Left lung (tissue), 10 donors: ENCODE measurements around the gene WDR18. TPM values are rescaled to one million over a fixed set of nuclear protein-coding genes. Genes with fewer than 3 reads are reported as not detected.

Experiments
- ATAC-seq: fragments of 200-7000 bp; cut with Tn5 transposase; one replicate; pipeline ENCODE4 v1.9.1; 2020; ENCODE audit warnings: moderate library complexity
- DNase-seq, 4 donors: peaks; one replicate each; pipeline ENCODE4 v3.0.0-alpha.2; 2013 to 2020
- H3K27ac ChIP-seq, 2 donors: fragments of 200-600 bp; sonication (generic) in 1 of 2; one replicate each; pipeline versions ENCODE4 v1.5.0 to v1.8.0; 2020 to 2021
- H3K27me3 ChIP-seq, 2 donors: fragments of 200-600 bp; sonication (generic) in 1 of 2; one replicate each; pipeline versions ENCODE4 v1.5.0 to v1.8.0; 2020 to 2021
- H3K36me3 ChIP-seq, 2 donors: fragments of 200-600 bp; sonication (generic) in 1 of 2; one replicate each; pipeline versions ENCODE4 v1.5.0 to v1.8.0; 2020 to 2021
- H3K4me1 ChIP-seq, 2 donors: fragments of 200-600 bp; one replicate each; pipeline ENCODE4 v1.8.0; 2021
- H3K4me3 ChIP-seq, 2 donors: fragments of 200-600 bp; sonication (generic) in 1 of 2; one replicate each; pipeline versions ENCODE4 v1.5.0 to v1.8.0; 2020 to 2021; ENCODE audit warnings: mild to moderate bottlenecking in 1 of 2
- H3K9me3 ChIP-seq, 2 donors: fragments of 200-600 bp; sonication (generic) in 1 of 2; one replicate each; pipeline versions ENCODE4 v1.5.0 to v1.8.0; 2020 to 2021
- intact Hi-C, 2 donors: fragments of 100-400 bp; cut with DNase I; formaldehyde crosslinking; loops; one replicate each; pipeline versions ENCODE4 v1.11.2 to v1.14.2; 2022
- polyA plus RNA-seq, 6 donors: library from polyadenylated mRNA; unstranded; fragments of 120-200 nt; gene quantifications; one replicate each; pipeline ENCODE4 v1.2.1, GENCODE V29; 2013; ENCODE audit not compliant: insufficient read length in 6 of 6
- total RNA-seq, 2 donors: library from RNA; stranded (reverse); fragmentation: NEBNext Ultra II Directional; extraction: Animal tissue kit (Norgen Biotek cat#: 25700); gene quantifications; one replicate each; pipeline ENCODE4 v1.2.1, GENCODE V29; 2021
- TF ChIP-seq, protein P1 (sequence below), 2 donors: fragments of 200-600 bp; sonication (generic) in 1 of 2; IDR thresholded peaks; one replicate each; pipeline versions ENCODE4 v1.5.0 to v1.8.0; 2021; ENCODE audit warnings: antibody characterized with exemption in 2 of 2
- donor health status: DM: no; HTN: yes; CAD: no.
- donor health status: DM: no; HTN: no; CAD: no.

WDR18 gene
- total and polyA plus RNA-seq, 8 donors, result 26.6 to 40.7 (median 35.4) TPM

DNA sequence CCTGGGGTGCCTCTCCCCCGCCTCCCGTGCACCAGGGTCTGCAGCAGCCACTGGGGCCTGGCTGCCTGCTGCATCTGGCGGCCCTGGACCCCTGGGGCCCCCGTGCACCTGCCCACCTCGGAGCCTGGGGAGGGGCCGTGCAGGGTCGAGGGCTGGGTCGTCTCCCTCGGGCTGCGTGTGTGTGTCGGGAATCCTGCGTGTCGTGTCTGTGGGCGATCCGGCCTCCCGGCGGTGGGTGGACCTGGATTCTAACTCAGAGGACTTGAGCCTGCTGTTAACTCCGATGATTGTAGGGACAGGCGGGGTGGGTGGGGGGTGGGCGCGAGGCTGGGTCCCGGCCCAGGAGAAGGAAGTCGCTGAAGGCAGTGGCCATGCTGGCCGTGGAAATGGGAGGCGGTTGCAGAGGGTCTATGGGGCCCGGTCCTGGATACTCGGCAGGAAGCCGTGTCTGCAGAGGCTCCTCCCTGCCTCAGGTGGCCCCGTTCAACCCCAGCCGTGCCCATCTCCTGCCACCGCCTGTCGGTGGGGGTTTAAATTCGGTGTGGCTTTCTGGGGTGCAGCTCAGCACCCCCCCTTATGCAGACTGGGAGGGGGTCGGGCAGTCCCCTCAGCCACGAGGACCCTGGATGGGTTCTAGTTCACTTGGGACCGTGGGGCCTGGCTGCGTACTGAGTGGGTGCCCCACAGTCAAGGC lies 9.4 kb upstream of the WDR18 start:
- TF ChIP-seq, protein P1, sequence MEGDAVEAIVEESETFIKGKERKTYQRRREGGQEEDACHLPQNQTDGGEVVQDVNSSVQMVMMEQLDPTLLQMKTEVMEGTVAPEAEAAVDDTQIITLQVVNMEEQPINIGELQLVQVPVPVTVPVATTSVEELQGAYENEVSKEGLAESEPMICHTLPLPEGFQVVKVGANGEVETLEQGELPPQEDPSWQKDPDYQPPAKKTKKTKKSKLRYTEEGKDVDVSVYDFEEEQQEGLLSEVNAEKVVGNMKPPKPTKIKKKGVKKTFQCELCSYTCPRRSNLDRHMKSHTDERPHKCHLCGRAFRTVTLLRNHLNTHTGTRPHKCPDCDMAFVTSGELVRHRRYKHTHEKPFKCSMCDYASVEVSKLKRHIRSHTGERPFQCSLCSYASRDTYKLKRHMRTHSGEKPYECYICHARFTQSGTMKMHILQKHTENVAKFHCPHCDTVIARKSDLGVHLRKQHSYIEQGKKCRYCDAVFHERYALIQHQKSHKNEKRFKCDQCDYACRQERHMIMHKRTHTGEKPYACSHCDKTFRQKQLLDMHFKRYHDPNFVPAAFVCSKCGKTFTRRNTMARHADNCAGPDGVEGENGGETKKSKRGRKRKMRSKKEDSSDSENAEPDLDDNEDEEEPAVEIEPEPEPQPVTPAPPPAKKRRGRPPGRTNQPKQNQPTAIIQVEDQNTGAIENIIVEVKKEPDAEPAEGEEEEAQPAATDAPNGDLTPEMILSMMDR (IDR thresholded peaks at IDR 0.05), result no peak
- intact Hi-C loops, result no loop called here
- ATAC-seq (no peak), DNase-seq (no peak)
- no peak overlapping the region for H3K27ac ChIP-seq
- H3K4me1 ChIP-seq, result no peaks in the 10 kb centered on the region
- peaks cover 0 to 41% of the 10 kb centered on the region in 2 donors for H3K36me3 ChIP-seq
- no peaks in the 10 kb centered on the region for H3K27me3 ChIP-seq
- H3K9me3 ChIP-seq, result peaks cover 0 to 15% of the 10 kb centered on the region in 2 donors
- no peak overlapping the region for H3K4me3 ChIP-seq

DNA sequence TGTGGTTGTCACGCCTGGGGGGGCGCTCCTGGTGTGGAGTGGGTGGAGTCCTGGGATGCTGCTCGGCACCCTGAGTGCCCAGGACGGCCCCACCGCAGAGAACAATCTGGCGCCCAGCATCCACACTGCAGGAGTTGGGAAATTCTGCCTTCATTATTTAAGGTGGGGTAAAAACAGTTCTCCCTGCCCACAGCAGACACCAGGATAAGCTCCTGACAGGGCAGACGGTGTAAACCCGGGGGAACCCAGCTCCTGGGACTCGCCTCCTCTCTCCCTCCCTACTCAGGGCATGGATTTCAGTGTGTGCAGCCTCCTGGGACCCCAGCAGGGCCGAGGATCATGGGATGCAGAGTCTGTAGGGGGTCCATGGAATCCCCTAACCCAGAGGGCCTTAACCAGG lies 7.7 kb upstream of the WDR18 start:
- Histone ChIP-seq H3K36me3 (peaks cover 0 to 24% of the 10 kb centered on the region in 2 donors), H3K9me3 (peaks cover 0 to under 1% of the 10 kb centered on the region in 2 donors), H3K27me3 (no peaks in the 10 kb centered on the region), H3K4me1 (peaks cover 0 to 5% of the 10 kb centered on the region in 2 donors), H3K27ac (no peak overlapping the region), H3K4me3 (no peak overlapping the region)
- DNase-seq (no peak), ATAC-seq (no peak)
- TF ChIP-seq, protein P1 (IDR thresholded peaks at IDR 0.05), result no peak
- intact Hi-C loops, result no loop called here

DNA sequence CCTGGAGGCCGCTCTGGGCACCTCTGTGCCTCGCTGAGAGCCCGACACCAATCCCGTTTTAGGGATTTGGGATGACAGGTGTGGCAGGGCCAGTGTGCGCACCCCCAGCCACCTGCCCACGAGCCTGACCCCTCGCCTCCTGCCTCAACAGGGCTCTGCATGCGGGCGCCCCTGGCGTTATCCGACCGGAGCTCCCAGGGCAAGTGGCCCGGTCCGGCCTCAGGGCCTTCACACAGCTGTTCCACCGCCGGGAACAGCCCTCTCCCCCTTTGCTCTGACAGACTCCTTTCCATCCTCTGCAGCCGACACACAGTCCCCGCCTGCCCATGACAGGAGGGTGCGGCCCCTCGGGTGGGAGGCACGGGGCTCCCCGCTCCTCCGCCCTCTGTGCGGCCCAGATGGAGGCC lies 7.1 kb upstream of the WDR18 start:
- peaks cover 0 to 18% of the 10 kb centered on the region in 2 donors for H3K36me3 ChIP-seq
- DNase-seq (no peak), ATAC-seq (no peak)
- H3K9me3 ChIP-seq, result no peaks in the 10 kb centered on the region
- peaks cover 0 to 5% of the 10 kb centered on the region in 2 donors for H3K4me1 ChIP-seq
- no peak overlapping the region for H3K27ac ChIP-seq
- intact Hi-C loops, result no loop called here
- TF ChIP-seq, protein P1 (IDR thresholded peaks at IDR 0.05), result no peak
- no peak overlapping the region for H3K4me3 ChIP-seq
- no peaks in the 10 kb centered on the region for H3K27me3 ChIP-seq

DNA sequence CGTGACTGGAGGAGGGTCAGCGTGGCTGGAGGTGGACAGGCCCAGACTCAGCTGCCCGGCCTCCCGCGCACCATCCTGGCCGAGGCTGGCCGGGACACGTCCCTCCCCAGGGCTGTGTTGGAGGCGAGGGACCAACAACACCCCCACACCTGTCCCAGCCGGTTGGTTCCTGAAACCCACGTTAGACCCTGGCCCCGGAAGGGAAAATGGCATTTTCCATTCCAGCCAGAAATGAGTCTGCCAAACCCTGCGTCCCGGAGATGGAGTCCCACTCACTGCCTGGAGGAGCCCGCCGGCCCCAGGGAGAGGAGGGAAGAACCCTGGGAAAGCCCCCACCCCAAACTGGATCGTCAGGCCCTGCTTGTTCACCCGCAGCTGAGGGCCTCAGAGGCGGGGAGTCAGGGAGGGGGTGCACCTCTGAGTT lies 4.8 kb upstream of the WDR18 start:
- TF ChIP-seq, protein P1 (IDR thresholded peaks at IDR 0.05), result no peak
- Histone ChIP-seq H3K27ac (no peak overlapping the region), H3K36me3 (peaks cover 0 to 1% of the 10 kb centered on the region in 2 donors), H3K4me1 (peaks cover 7 to 25% of the 10 kb centered on the region in 2 donors), H3K27me3 (no peaks in the 10 kb centered on the region), H3K4me3 (no peak overlapping the region), H3K9me3 (no peaks in the 10 kb centered on the region)
- ATAC-seq (no peak), DNase-seq (peak in 2 of 4 donors; percentile 57 to 74)
- intact Hi-C loops, result no loop called here

DNA sequence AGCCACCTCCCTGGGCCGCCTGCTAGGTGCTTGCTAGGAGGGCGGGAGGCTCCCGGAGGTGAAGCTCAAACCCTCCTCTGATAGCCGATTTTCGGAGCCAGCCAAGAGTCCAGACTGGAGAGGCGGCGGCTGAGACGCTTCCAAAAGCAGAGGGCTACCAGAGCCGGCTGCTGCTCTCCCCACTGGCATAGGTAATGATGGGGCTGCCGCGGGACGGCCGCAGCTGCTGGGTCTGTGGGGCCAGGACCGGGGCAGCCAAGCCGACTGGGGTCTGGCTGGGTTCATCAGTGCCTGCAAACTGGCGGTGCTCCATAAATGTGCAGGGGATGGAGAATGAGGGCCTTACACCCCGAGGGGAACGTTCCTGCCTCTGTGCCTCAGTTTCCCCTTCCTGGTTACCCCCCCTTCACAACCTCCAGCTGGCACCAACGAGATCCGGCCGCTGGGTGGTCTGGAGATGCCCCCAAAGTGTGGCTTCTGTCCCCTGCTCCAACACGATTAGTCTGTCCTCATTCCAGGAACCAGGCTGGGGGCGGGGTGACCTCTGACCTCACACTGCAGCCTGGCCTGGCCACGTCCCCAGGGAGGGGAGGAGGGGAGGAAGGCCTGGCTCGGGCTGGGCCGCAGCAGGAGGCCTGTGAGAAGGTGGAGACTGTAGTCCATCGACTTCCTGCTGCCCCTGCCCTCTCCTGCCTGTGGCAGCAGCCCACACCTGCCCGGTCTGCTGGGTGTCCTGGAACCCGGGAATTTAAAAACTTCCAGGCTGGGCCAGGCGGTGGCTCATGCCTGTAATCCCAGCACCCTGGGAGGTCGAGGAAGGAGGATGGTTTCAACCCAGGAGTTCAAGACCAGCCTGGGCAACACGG lies 3.8 kb upstream of the WDR18 start:
- no peaks in the 10 kb centered on the region for H3K36me3 ChIP-seq
- H3K4me1 ChIP-seq, result peaks cover 7 to 33% of the 10 kb centered on the region in 2 donors
- H3K9me3 ChIP-seq, result no peaks in the 10 kb centered on the region
- TF ChIP-seq, protein P1 (IDR thresholded peaks at IDR 0.05), result no peak
- intact Hi-C loops, result loop anchor here (5.0 to 10.0 kb wide), 2 partner anchors 58 to 206 kb away; no protein-coding TSS in a partner anchor
- H3K27me3 ChIP-seq, result no peaks in the 10 kb centered on the region
- ATAC-seq, result no peak
- DNase-seq, result peak in 1 of 4 donors; percentile 78
- no peak overlapping the region for H3K4me3 ChIP-seq
- no peak overlapping the region for H3K27ac ChIP-seq
